DOHH2 (cell line): Measurements from ENCODE around the gene ATRN.

Source experiments
- EZH2phosphoT487 ChIP-seq: fragments of 200-600 bp; sonication (generic); IDR thresholded peaks from 2 replicates; pipeline ENCODE4 v1.6.1; 2017; ENCODE audit warnings: borderline replicate concordance, mild to moderate bottlenecking, antibody characterized with exemption, low read length, moderate library complexity, mixed read lengths
- TF ChIP-seq, protein P1 (sequence below): fragments of 200-600 bp; sonication (generic); IDR thresholded peaks from one replicate; pipeline ENCODE4 v1.5.1; 2014; ENCODE audit warnings: antibody characterized with exemption, mild to moderate bottlenecking, low read depth, low read length; ENCODE audit not compliant: poor library complexity, severe bottlenecking

DNA sequence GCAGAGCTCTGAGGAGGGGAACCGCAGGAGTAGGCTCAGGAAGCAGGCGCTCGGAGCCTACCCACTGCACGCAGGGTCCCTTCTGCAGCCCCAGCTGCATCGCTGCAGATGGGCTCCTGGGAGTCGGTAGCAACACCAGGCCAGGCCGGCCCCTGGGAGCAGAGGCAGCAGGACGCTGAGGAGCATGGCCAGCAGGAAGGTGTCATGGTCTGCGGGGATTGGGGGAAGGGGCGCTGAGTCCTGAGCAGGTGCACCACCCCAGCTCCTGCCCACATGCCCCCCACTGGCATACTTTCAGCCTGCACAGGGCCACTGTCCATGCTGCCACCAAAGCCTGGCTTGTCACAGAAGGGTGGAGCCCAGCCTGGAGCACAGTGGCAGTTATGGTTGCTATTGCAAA lies 200.1 kb downstream of the ATRN start:
- TF ChIP-seq, protein P1, sequence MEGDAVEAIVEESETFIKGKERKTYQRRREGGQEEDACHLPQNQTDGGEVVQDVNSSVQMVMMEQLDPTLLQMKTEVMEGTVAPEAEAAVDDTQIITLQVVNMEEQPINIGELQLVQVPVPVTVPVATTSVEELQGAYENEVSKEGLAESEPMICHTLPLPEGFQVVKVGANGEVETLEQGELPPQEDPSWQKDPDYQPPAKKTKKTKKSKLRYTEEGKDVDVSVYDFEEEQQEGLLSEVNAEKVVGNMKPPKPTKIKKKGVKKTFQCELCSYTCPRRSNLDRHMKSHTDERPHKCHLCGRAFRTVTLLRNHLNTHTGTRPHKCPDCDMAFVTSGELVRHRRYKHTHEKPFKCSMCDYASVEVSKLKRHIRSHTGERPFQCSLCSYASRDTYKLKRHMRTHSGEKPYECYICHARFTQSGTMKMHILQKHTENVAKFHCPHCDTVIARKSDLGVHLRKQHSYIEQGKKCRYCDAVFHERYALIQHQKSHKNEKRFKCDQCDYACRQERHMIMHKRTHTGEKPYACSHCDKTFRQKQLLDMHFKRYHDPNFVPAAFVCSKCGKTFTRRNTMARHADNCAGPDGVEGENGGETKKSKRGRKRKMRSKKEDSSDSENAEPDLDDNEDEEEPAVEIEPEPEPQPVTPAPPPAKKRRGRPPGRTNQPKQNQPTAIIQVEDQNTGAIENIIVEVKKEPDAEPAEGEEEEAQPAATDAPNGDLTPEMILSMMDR, result no peak
- TF ChIP-seq EZH2phosphoT487, result no peak
